ENCODE data around the gene CCAR1. TPM values are rescaled to one million over a fixed set of nuclear protein-coding genes. Genes with fewer than 3 reads are reported as not detected.

CCAR1 gene
- polyA plus RNA-seq, 1 donor from 2014 or later, result 51.4 TPM

GRCh38 chr10:68756246-68756645, 35.2 kb downstream of the CCAR1 start:
- H4K20me1 ChIP-seq (ENCODE audit: insufficient read depth), result no peaks in the 10 kb centered on the region
- H2AFZ ChIP-seq (ENCODE audit: low read depth, low read length), result no peak overlapping the region
- no peak for TF ChIP-seq REST (IDR thresholded peaks at IDR 0.05; ENCODE audit: borderline replicate concordance)
- TF ChIP-seq EP300 (conservative IDR thresholded peaks at IDR 0.05; ENCODE audit: poor library complexity, severe bottlenecking), result no peak
- no peak for TF ChIP-seq TAF1 (IDR thresholded peaks at IDR 0.05; ENCODE audit: low read depth)
- TF ChIP-seq MXI1 (conservative IDR thresholded peaks at IDR 0.05; ENCODE audit: poor library complexity, severe bottlenecking), result no peak
- no peak for TF ChIP-seq SMC3 (conservative IDR thresholded peaks at IDR 0.05; ENCODE audit: poor library complexity)
- TF ChIP-seq POLR2AphosphoS5 (IDR thresholded peaks at IDR 0.05), result no peak
- no peak for TF ChIP-seq CTCF (IDR thresholded peaks at IDR 0.05; ENCODE audit: poor library complexity, severe bottlenecking)
- TF ChIP-seq EZH2 (IDR thresholded peaks at IDR 0.05; ENCODE audit: borderline replicate concordance, insufficient read depth, low read length, poor library complexity, severe bottlenecking), result no peak
- no peak for TF ChIP-seq RAD21 (conservative IDR thresholded peaks at IDR 0.05)
- peaks cover 15% of the 10 kb centered on the region for H3K36me3 ChIP-seq (ENCODE audit: insufficient read depth, low read length)
- H3K9me2 ChIP-seq (ENCODE audit: insufficient read depth, low read length), result no peaks in the 10 kb centered on the region
- H3K4me3 ChIP-seq (ENCODE audit: low read length), result no peak overlapping the region
- H3K27ac ChIP-seq (ENCODE audit: low read length), result no peak overlapping the region
- H3K4me2 ChIP-seq (ENCODE audit: low read length), result no peak overlapping the region
- no peaks in the 10 kb centered on the region for H3K9me3 ChIP-seq (ENCODE audit: low read length)
- H3K9ac ChIP-seq (ENCODE audit: low read length), result no peak overlapping the region
- H3F3A ChIP-seq (ENCODE audit: insufficient read depth, low read length, poor library complexity, severe bottlenecking), result no peaks in the 10 kb centered on the region
- no peaks in the 10 kb centered on the region for H3K79me2 ChIP-seq (replicated peaks; ENCODE audit: insufficient read depth, low read length)
- no peaks in the 10 kb centered on the region for H3K27me3 ChIP-seq (ENCODE audit: insufficient read depth, low read depth, low read length)

- Histone ChIP-seq H3K36me3 (ENCODE audit: insufficient read depth, low read length) (peaks cover 15% of the 10 kb centered on the region), H4K20me1 (ENCODE audit: insufficient read depth) (no peaks in the 10 kb centered on the region), H3K9ac (ENCODE audit: low read length) (no peak overlapping the region), H2AFZ (ENCODE audit: low read depth, low read length) (no peak overlapping the region), H3K4me2 (ENCODE audit: low read length) (no peak overlapping the region), H3K27ac (ENCODE audit: low read length) (no peak overlapping the region), H3F3A (ENCODE audit: insufficient read depth, low read length, poor library complexity, severe bottlenecking) (no peaks in the 10 kb centered on the region), H3K79me2 (replicated peaks; ENCODE audit: insufficient read depth, low read length) (no peaks in the 10 kb centered on the region), H3K9me2 (ENCODE audit: insufficient read depth, low read length) (no peaks in the 10 kb centered on the region), H3K4me3 (ENCODE audit: low read length) (no peak overlapping the region), H3K27me3 (ENCODE audit: insufficient read depth, low read depth, low read length) (no peaks in the 10 kb centered on the region), H3K9me3 (ENCODE audit: low read length) (no peaks in the 10 kb centered on the region)
- TF ChIP-seq SMC3 (conservative IDR thresholded peaks at IDR 0.05; ENCODE audit: poor library complexity) (no peak), EZH2 (IDR thresholded peaks at IDR 0.05; ENCODE audit: borderline replicate concordance, insufficient read depth, low read length, poor library complexity, severe bottlenecking) (no peak), EP300 (conservative IDR thresholded peaks at IDR 0.05; ENCODE audit: poor library complexity, severe bottlenecking) (no peak), TAF1 (IDR thresholded peaks at IDR 0.05; ENCODE audit: low read depth) (no peak), RAD21 (conservative IDR thresholded peaks at IDR 0.05) (no peak), POLR2AphosphoS5 (IDR thresholded peaks at IDR 0.05) (no peak), MXI1 (conservative IDR thresholded peaks at IDR 0.05; ENCODE audit: poor library complexity, severe bottlenecking) (no peak), CTCF (IDR thresholded peaks at IDR 0.05; ENCODE audit: poor library complexity, severe bottlenecking) (no peak), REST (IDR thresholded peaks at IDR 0.05; ENCODE audit: borderline replicate concordance) (no peak)
Measured at GRCh38 chr10:68756766-68757165, 35.7 kb downstream of the CCAR1 start.

All from neural cell (in vitro differentiated cells).